HEK293T (cell line): ENCODE results near the gene U2AF2.

Source experiments
- ARNT ChIP-seq: fragments of 450-650 bp; IDR thresholded peaks from 2 replicates; pipeline ENCODE4 v1.6.1; 2017; ENCODE audit warnings: mild to moderate bottlenecking
- BHLHE40 ChIP-seq: fragments of 450-650 bp; IDR thresholded peaks from 2 replicates; pipeline ENCODE4 v1.6.1; 2016; ENCODE audit warnings: mild to moderate bottlenecking, moderate library complexity, borderline replicate concordance
- ELF4 ChIP-seq: fragments of 450-650 bp; IDR thresholded peaks from 2 replicates; pipeline ENCODE4 v1.6.1; 2017; ENCODE audit warnings: antibody characterized with exemption
- FOXK2 ChIP-seq: fragments of 450-650 bp; IDR thresholded peaks from 2 replicates; pipeline ENCODE4 v1.6.1; 2016; ENCODE audit warnings: mild to moderate bottlenecking
- HDGF ChIP-seq: fragments of 450-650 bp; IDR thresholded peaks from 2 replicates; pipeline ENCODE4 v1.6.1; 2017; ENCODE audit warnings: antibody characterized with exemption, borderline replicate concordance
- LEF1 ChIP-seq: fragments of 450-650 bp; IDR thresholded peaks from 2 replicates; pipeline ENCODE4 v1.6.1; 2017; ENCODE audit warnings: mild to moderate bottlenecking, borderline replicate concordance
- SP1 ChIP-seq: fragments of 450-650 bp; IDR thresholded peaks from 2 replicates; pipeline ENCODE4 v1.6.1; 2017
- SUZ12 ChIP-seq: fragments of 450-650 bp; IDR thresholded peaks from 2 replicates; pipeline ENCODE4 v1.6.1; 2016; ENCODE audit warnings: mild to moderate bottlenecking
- TARDBP ChIP-seq: fragments of 450-650 bp; IDR thresholded peaks from 2 replicates; pipeline ENCODE4 v1.6.1; 2016
- ZNF384 ChIP-seq: fragments of 450-650 bp; IDR thresholded peaks from 2 replicates; pipeline ENCODE4 v1.6.1; 2016

GRCh38 chr19:55620410-55621204, 34.2 kb upstream of the U2AF2 start:
- TF ChIP-seq HDGF, result no peak
- TF ChIP-seq ZNF384, result no peak
- TF ChIP-seq BHLHE40, result no peak
- no peak for TF ChIP-seq SUZ12
- no peak for TF ChIP-seq LEF1
- no peak for TF ChIP-seq ARNT
- TF ChIP-seq ELF4, result no peak
- TF ChIP-seq FOXK2, result no peak
- TF ChIP-seq SP1, result no peak
- TF ChIP-seq TARDBP, result no peak
